Karpas-422 (cell line): ENCODE measurements around the gene HOXA9. TPM values are rescaled to one million over a fixed set of nuclear protein-coding genes. Genes with fewer than 3 reads are reported as not detected.

Experiments used
- DNase-seq: peaks from one replicate; pipeline ENCODE4 v3.0.0-alpha.2; 2015
- H2AFZ ChIP-seq: fragments of 200-600 bp; sonication (generic); 2 replicates; pipeline ENCODE4 v1.6.1; 2014; ENCODE audit warnings: antibody characterized with exemption, low read length, mixed read lengths
- H3K27ac ChIP-seq: fragments of 200-600 bp; sonication (generic); 2 replicates; pipeline ENCODE4 v1.5.1; 2014; ENCODE audit warnings: mild to moderate bottlenecking, low read length, moderate library complexity
- H3K27me3 ChIP-seq: fragments of 200-600 bp; sonication (generic); 2 replicates; pipeline ENCODE4 v1.6.1; 2014; ENCODE audit warnings: low read length, mixed read lengths
- H3K36me3 ChIP-seq: fragments of 200-600 bp; sonication (generic); 2 replicates; pipeline ENCODE4 v1.6.1; 2014; ENCODE audit warnings: low read length, mixed read lengths; ENCODE audit not compliant: insufficient read depth
- H3K4me1 ChIP-seq: fragments of 200-600 bp; sonication (generic); 2 replicates; pipeline ENCODE4 v1.6.1; 2014; ENCODE audit warnings: mild to moderate bottlenecking, low read length, mixed read lengths
- H3K4me2 ChIP-seq: fragments of 200-600 bp; sonication (generic); 2 replicates; pipeline ENCODE4 v1.6.1; 2014; ENCODE audit warnings: low read length, low read depth, mild to moderate bottlenecking; ENCODE audit not compliant: poor library complexity, severe bottlenecking
- H3K4me3 ChIP-seq: fragments of 200-600 bp; sonication (generic); 2 replicates; pipeline ENCODE4 v1.5.1; 2014; ENCODE audit warnings: mild to moderate bottlenecking, antibody characterized with exemption, low read length, mixed read lengths
- H3K79me2 ChIP-seq: fragments of 200-600 bp; sonication (generic); 2 replicates; pipeline ENCODE4 v1.6.1; 2014; ENCODE audit warnings: mild to moderate bottlenecking, low read length, mixed read lengths
- H3K9ac ChIP-seq: fragments of 200-600 bp; sonication (generic); 2 replicates; pipeline ENCODE4 v1.6.0; 2014; ENCODE audit warnings: low read length
- H3K9me2 ChIP-seq: fragments of 200-600 bp; sonication (generic), shearing (Covaris generic); replicated peaks from 2 replicates; pipeline ENCODE4 v1.6.0; 2014; ENCODE audit warnings: mild to moderate bottlenecking, low read length, moderate library complexity; ENCODE audit not compliant: insufficient read depth
- H3K9me3 ChIP-seq: fragments of 300-700, 200-600 bp; sonication (generic); 2 replicates; pipeline ENCODE4 v1.6.1; 2014; ENCODE audit warnings: low read length, mixed read lengths
- H4K20me1 ChIP-seq: fragments of 200-600 bp; sonication (generic); 2 replicates; pipeline ENCODE4 v1.6.1; 2014; ENCODE audit warnings: mild to moderate bottlenecking, antibody characterized with exemption, low read length, low read depth; ENCODE audit not compliant: insufficient read depth
- total RNA-seq: library from RNA; depleted of rRNA; stranded (reverse); fragments of >200 nt; shearing (Covaris generic); gene quantifications from 2 replicates; pipeline ENCODE4 v1.2.3, GENCODE V29; 2014; ENCODE audit warnings: low replicate concordance

The HOXA9 gene
- total RNA-seq, 1 experiment from 2014 or later = not detected

DNA sequence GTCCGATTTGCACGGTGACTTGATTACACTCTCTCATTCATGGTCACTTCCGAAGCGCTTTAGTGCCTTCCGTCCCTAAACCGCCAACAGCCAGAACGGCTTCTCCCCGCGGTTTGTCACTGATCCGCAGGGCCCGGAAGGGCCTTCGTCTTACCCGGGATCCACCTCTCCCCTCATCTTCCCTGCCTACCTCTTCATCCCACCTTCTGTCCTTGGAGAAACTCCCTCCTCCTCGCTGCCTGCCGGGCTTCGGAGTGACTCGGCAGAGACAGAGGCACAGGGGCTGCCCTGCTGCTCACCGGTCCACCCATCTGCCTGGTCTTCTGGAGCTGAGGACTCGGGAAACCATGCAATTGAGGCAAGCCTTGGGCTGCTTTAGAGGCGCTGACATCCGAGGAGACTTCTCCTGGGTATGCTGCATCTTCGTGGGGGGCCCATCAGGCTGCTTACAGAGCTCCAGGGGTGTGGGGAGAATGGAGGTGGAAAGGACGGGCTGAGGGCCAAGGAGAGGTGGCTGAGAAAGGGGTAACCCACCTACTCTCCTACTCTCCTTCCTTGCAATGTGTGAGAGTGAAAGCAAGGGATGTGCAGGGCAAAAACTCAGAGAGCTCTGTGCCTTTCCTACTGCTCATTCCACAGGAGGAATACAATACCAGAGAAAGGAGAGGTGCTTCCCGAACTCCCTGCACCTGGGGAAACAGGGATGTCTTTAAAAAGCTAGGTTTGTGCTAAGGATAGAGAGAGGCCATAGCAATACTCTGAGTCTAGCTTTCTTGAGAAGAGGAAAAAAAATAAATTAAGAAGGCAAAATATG lies 20.7 kb upstream of the HOXA9 start:
- no peak overlapping the region for H3K9ac ChIP-seq
- no peaks in the 10 kb centered on the region for H3K79me2 ChIP-seq
- H2AFZ ChIP-seq = no peak overlapping the region
- H3K36me3 ChIP-seq = no peaks in the 10 kb centered on the region
- H3K4me2 ChIP-seq = no peak overlapping the region
- no peak overlapping the region for H3K4me3 ChIP-seq
- DNase-seq = no peak
- no peaks in the 10 kb centered on the region for H3K4me1 ChIP-seq
- H4K20me1 ChIP-seq = no peaks in the 10 kb centered on the region
- H3K9me2 ChIP-seq = no peaks in the 10 kb centered on the region
- H3K27ac ChIP-seq = no peak overlapping the region
- no peaks in the 10 kb centered on the region for H3K9me3 ChIP-seq
- H3K27me3 ChIP-seq = no peaks in the 10 kb centered on the region

GRCh38 chr7:27185013-27185853 lies 19.9 kb upstream of the HOXA9 start, which contains the start of gene HOXA11:
TSS of gene HOXA11 (minus strand) at chr7:27185232. CDS start at chr7:27185144, 88 bp downstream.
- no peak within 1 kb of the TSS for H3K9ac ChIP-seq
- H3K79me2 ChIP-seq = no peaks in the 10 kb centered on the region
- no peak within 1 kb of the TSS for H3K4me3 ChIP-seq
- H3K27me3 ChIP-seq = no peaks in the 10 kb centered on the region
- no peaks in the 10 kb centered on the region for H3K9me2 ChIP-seq
- H3K4me1 ChIP-seq = no peaks in the 10 kb centered on the region
- H2AFZ ChIP-seq = no peak within 1 kb of the TSS
- H3K36me3 ChIP-seq = no peaks in the 10 kb centered on the region
- DNase-seq = no peak
- no peaks in the 10 kb centered on the region for H3K9me3 ChIP-seq
- H3K27ac ChIP-seq = no peak within 1 kb of the TSS
- no peak within 1 kb of the TSS for H3K4me2 ChIP-seq
- no peaks in the 10 kb centered on the region for H4K20me1 ChIP-seq

GRCh38 chr7:27184337-27185012 lies 19.1 kb upstream of the HOXA9 start:
- H3K4me1 ChIP-seq = no peaks in the 10 kb centered on the region; the same call in 1 of the 2 replicates
- H3K27me3 ChIP-seq = no peaks in the 10 kb centered on the region
- no peak for DNase-seq
- no peak overlapping the region for H3K4me2 ChIP-seq
- no peaks in the 10 kb centered on the region for H3K9me3 ChIP-seq
- H3K79me2 ChIP-seq = no peaks in the 10 kb centered on the region
- H2AFZ ChIP-seq = no peak overlapping the region
- no peaks in the 10 kb centered on the region for H3K9me2 ChIP-seq
- H3K36me3 ChIP-seq = no peaks in the 10 kb centered on the region
- H3K4me3 ChIP-seq = no peak overlapping the region
- H4K20me1 ChIP-seq = no peaks in the 10 kb centered on the region
- no peak overlapping the region for H3K9ac ChIP-seq
- H3K27ac ChIP-seq = no peak overlapping the region

DNA sequence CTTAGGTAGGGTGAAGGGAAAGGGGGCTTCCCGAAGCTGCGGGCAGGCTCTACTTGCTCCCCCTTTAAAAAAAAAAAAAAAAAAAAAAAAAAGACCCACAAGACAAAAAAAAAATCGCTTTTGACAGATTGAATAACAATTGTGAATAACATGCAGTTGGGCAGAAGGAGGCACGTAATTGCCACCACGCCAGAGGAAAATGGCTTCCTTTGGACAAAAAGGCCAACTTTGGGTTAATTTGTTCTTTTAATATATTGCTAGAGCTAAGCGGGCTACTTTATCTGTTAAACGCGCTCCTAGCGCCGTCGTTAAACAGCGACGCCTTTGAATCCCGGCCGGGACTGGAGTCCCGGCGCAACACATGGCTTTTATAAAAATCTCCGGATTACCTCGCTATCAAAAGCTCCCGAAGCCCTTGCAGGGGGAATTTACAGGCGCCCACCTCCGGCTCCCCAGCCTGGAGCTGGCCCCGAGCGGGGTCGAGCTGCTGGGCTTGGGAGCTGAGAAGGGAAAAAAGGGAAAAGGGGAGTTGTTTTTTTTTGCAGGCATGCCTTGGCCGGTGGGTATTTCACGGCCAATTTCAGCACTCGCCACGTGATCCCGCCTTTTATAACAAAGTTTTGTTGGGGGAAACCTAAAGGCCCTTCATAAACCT lies 18.5 kb upstream of the HOXA9 start:
- H3K4me3 ChIP-seq = no peak overlapping the region
- no peak overlapping the region for H3K4me2 ChIP-seq
- H3K9me3 ChIP-seq = no peaks in the 10 kb centered on the region
- H3K27ac ChIP-seq = no peak overlapping the region
- H3K79me2 ChIP-seq = no peaks in the 10 kb centered on the region
- no peak for DNase-seq
- H3K9me2 ChIP-seq = no peaks in the 10 kb centered on the region
- H3K9ac ChIP-seq = no peak overlapping the region
- H3K36me3 ChIP-seq = no peaks in the 10 kb centered on the region
- no peaks in the 10 kb centered on the region for H3K27me3 ChIP-seq
- no peaks in the 10 kb centered on the region; the same call in 1 of the 2 replicates for H3K4me1 ChIP-seq
- H2AFZ ChIP-seq = no peak overlapping the region
- no peaks in the 10 kb centered on the region for H4K20me1 ChIP-seq

- Histone ChIP-seq H3K36me3 (no peaks in the 10 kb centered on the region), H4K20me1 (no peaks in the 10 kb centered on the region), H2AFZ (no peak overlapping the region), H3K9ac (no peak overlapping the region), H3K4me3 (no peak overlapping the region), H3K9me3 (no peaks in the 10 kb centered on the region), H3K27ac (no peak overlapping the region), H3K79me2 (no peaks in the 10 kb centered on the region), H3K9me2 (no peaks in the 10 kb centered on the region), H3K4me2 (no peak overlapping the region), H3K4me1 (no peaks in the 10 kb centered on the region; the same call in 1 of the 2 replicates), H3K27me3 (no peaks in the 10 kb centered on the region)
- no peak for DNase-seq
Measured at GRCh38 chr7:27182861-27183681, 17.7 kb upstream of the HOXA9 start.

DNA sequence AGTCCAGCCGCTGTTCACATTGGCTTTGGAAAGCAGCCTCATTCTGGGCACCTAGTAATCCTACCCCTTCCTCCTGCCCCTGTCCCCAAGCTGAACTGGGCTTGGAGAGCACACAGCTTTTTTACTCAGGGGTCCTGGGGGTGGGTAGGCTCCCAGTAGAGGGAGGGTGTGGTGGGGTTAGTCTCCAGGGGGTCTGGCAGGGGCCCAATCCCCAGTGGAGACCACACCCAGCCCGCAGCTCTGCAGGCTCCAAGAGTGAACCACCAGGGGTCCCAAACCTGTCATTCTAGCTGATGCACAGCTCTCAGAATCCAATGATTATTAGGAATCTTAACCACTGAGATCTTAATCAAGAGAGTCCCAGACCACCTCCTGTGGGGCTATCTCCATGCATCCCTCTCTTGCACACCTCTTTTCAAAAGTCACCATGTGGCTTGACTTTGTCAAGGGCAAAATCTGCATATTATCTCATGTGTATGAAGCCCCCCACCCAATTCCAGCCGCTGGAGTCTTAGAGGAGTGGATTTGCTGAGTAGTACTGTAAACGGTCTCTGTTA lies 17.0 kb upstream of the HOXA9 start:
- no peaks in the 10 kb centered on the region for H3K36me3 ChIP-seq
- no peak overlapping the region for H3K4me3 ChIP-seq
- H3K9ac ChIP-seq = no peak overlapping the region
- no peaks in the 10 kb centered on the region for H3K9me2 ChIP-seq
- H3K4me1 ChIP-seq = no peaks in the 10 kb centered on the region; the same call in 1 of the 2 replicates
- no peak overlapping the region for H3K27ac ChIP-seq
- no peaks in the 10 kb centered on the region for H3K27me3 ChIP-seq
- no peak for DNase-seq
- no peaks in the 10 kb centered on the region for H4K20me1 ChIP-seq
- no peaks in the 10 kb centered on the region for H3K9me3 ChIP-seq
- no peak overlapping the region for H3K4me2 ChIP-seq
- H2AFZ ChIP-seq = no peak overlapping the region
- no peaks in the 10 kb centered on the region for H3K79me2 ChIP-seq

DNA sequence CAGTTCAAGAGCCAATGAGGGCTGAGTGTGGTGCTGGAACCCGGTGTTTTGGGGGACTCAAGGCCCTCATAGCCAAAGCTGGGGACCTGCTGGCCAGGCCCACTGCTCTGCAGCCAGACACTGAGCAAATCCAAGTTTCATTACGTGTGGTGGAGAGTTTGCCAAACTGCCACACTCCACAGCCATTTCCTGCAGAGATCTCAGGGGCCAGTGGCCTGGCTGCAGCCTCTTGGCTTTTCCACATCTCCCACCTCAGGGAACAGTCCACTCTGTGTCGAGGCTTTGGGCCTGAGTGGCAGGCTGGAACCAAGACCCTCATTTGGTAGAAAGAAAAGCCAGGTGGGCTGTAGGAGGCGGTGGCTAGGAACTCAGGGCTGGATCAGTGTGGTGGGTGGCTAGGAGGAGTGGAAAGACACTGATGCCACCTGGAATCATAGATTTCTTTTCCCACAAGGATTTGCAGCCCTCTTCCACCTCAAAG lies 16.5 kb upstream of the HOXA9 start:
- no peak overlapping the region for H3K4me2 ChIP-seq
- H3K27ac ChIP-seq = no peak overlapping the region
- H3K9me2 ChIP-seq = no peaks in the 10 kb centered on the region
- H3K4me3 ChIP-seq = no peak overlapping the region
- H2AFZ ChIP-seq = no peak overlapping the region
- H4K20me1 ChIP-seq = no peaks in the 10 kb centered on the region
- H3K9me3 ChIP-seq = no peaks in the 10 kb centered on the region
- H3K36me3 ChIP-seq = no peaks in the 10 kb centered on the region
- no peaks in the 10 kb centered on the region for H3K79me2 ChIP-seq
- no peaks in the 10 kb centered on the region; the same call in 1 of the 2 replicates for H3K4me1 ChIP-seq
- no peak for DNase-seq
- H3K27me3 ChIP-seq = no peaks in the 10 kb centered on the region
- no peak overlapping the region for H3K9ac ChIP-seq
